Mononuclear cell (primary cell): ENCODE data around the gene PITX1. TPM values are rescaled to one million over a fixed set of nuclear protein-coding genes. Genes with fewer than 3 reads are reported as not detected.
"Not testable (repeated sequence)": the region's sequence is repeated elsewhere in the genome, so short reads cannot be mapped to it uniquely, and the experiment has no call there.

ENCODE experiments used
- H3K27me3 ChIP-seq: 2 replicates; pipeline ENCODE4 v1.6.0; 2011; ENCODE audit warnings: low read length, control low read depth; ENCODE audit not compliant: insufficient read depth
- H3K4me1 ChIP-seq: 2 replicates; pipeline ENCODE4 v1.5.1; 2011; ENCODE audit warnings: mild to moderate bottlenecking, low read length, control low read depth; ENCODE audit not compliant: insufficient read depth
- H3K4me3 ChIP-seq: 2 replicates; pipeline ENCODE4 v1.5.1; 2011; ENCODE audit warnings: mild to moderate bottlenecking, low read length, moderate library complexity
- H3K9me3 ChIP-seq: 2 replicates; pipeline ENCODE4 v1.5.1; 2011; ENCODE audit warnings: low read depth, mild to moderate bottlenecking, control low read depth, low read length
- total RNA-seq: library from RNA; depleted of rRNA; stranded (reverse); fragments of >200 nt; gene quantifications from one replicate; pipeline ENCODE4 v1.2.3, GENCODE V29; 2012

Gene PITX1
- total RNA-seq, 1 donor, result not detected

DNA sequence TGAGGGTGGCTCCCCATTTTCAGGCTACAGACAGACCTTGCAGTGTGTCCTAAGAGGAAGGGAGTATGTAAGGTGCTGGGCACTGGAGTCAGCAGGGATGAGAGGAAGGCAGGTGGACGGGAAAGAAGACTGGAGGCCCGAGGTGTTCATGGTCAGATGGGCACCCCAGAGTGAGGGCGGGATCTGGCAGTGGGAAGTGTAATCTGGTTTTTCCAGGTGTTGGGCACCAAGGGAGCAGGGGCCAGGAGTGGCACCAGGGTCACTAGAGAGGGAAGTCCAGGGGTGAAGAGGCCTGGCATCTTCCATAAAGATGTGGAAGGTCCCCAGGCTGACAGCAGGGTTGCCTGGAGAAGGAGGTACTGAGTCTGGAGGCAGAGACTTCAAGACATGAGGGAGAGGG, 29.7 kb downstream of the PITX1 start:
- H3K27me3 ChIP-seq, result no peaks in the 10 kb centered on the region
- no peaks in the 10 kb centered on the region for H3K9me3 ChIP-seq
- no peaks in the 10 kb centered on the region for H3K4me1 ChIP-seq
- H3K4me3 ChIP-seq, result no peak overlapping the region

DNA sequence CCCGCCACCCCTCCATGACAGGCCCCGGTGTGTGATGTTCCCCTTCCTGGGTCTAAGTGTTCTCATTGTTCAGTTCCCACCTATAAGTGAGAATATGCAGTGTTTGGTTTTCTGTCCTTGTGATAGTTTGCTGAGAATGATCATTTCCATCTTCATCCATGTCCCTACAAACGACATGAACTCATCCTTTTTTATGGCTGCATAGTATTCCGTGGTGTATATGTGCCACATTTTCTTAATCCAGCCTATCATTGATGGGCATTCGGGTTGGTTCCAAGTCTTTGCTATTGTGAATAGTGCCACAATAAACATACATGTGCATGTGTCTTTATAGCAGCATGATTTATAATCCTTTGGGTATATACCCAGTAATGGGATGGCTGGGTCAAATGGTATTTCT, 36.0 kb downstream of the PITX1 start:
- not testable (repeated sequence) for H3K4me3 ChIP-seq, H3K4me1 ChIP-seq, H3K9me3 ChIP-seq, H3K27me3 ChIP-seq

- H3K9me3 ChIP-seq, result no peaks in the 10 kb centered on the region
- H3K27me3 ChIP-seq, result no peaks in the 10 kb centered on the region
- H3K4me1 ChIP-seq, result no peaks in the 10 kb centered on the region
- no peak overlapping the region for H3K4me3 ChIP-seq
Observed at GRCh38 chr5:134997015-134997414, 37.0 kb downstream of the PITX1 start.

DNA sequence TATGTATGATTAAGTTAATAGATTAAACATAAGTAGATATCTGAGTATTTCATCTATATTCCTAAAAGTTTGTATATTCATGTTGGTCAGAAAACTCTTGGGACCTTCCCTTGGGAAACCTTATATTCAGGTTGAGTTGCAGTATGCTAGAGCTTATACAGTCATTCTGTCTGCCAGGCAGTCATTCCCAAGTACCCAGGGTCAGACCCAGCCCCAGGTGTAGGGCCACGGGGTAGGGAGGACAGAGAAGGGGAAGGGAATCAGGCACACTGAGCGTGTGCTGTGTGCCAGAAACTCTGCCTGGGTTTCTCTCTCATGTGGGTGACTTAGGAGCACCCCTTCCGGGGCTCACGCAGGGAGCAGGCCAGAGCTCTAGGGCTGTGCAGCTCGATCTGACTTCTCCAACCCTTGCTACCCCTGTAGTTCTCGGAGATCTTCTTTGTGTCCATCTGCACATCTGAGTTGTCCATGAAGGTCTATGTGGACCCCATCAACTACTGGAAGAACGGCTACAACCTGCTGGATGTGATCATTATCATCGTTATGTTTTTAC, 38.1 kb downstream of the PITX1 start:
- Histone ChIP-seq H3K4me3 (no peak overlapping the region), H3K9me3 (no peaks in the 10 kb centered on the region), H3K4me1 (no peaks in the 10 kb centered on the region), H3K27me3 (no peaks in the 10 kb centered on the region)

DNA sequence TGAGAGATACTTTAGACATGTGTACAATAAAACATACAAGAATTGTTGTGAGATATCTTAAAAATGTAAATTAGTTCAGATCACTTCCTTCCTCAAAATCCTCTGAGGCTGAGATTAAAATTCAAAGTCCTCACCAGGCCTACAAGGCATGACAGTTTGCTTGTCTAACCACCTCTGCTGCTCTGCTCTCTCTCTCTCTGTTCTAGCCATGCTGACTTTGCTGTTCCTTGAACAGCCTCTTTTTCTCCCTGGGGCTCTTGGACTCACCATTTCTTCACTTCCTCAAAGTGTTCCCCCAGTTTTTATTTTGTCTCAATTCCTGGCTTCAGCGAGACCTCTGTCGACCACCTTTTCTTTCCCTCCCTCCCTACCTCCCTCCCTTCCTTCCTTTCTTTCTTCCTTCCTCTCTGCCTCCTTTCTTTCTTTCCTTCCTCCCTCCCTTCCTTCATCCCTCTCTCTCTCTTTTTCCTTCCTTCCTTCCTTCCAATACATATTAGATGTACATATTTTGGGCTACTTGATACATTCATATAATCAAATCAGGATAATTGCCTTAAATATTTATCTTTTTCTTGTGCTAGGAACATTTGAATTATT, 39.4 kb downstream of the PITX1 start:
- H3K4me1 ChIP-seq, result no peaks in the 10 kb centered on the region
- H3K27me3 ChIP-seq, result no peaks in the 10 kb centered on the region
- H3K9me3 ChIP-seq, result no peaks in the 10 kb centered on the region
- H3K4me3 ChIP-seq, result no peak overlapping the region

- H3K27me3 ChIP-seq, result no peaks in the 10 kb centered on the region
- no peaks in the 10 kb centered on the region for H3K9me3 ChIP-seq
- no peaks in the 10 kb centered on the region for H3K4me1 ChIP-seq
- H3K4me3 ChIP-seq, result no peak overlapping the region
Observed at GRCh38 chr5:134993161-134993560, 40.9 kb downstream of the PITX1 start.

GRCh38 chr5:134992148-134992547, 41.9 kb downstream of the PITX1 start:
- H3K4me1 ChIP-seq, result no peaks in the 10 kb centered on the region
- no peak overlapping the region for H3K4me3 ChIP-seq
- no peaks in the 10 kb centered on the region for H3K27me3 ChIP-seq
- H3K9me3 ChIP-seq, result no peaks in the 10 kb centered on the region

DNA sequence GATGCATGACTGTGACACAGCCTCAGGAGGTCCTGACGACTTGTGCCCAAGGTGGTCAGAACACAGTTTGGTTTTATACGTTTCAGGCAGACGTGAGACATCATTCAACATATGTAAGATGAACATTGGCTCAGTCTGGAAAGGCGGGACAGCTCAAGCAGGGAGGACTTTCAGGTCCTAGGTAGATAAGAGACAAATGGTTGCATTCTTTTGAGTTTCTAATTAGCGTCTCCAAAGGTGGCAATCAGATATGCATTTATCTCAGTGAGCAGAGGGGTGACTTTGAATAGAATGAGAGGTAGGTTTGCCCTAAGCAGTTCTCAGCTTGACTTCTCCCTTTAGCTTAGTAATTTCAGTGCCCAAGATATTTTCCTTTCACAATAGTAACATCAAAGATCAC, 43.8 kb downstream of the PITX1 start:
- H3K4me3 ChIP-seq, H3K4me1 ChIP-seq, H3K27me3 ChIP-seq, H3K9me3 ChIP-seq: not testable (repeated sequence)

- no peaks in the 10 kb centered on the region for H3K4me1 ChIP-seq
- H3K27me3 ChIP-seq, result no peaks in the 10 kb centered on the region
- no peaks in the 10 kb centered on the region for H3K9me3 ChIP-seq
- no peak overlapping the region for H3K4me3 ChIP-seq
Observed at GRCh38 chr5:134989266-134989830, 44.7 kb downstream of the PITX1 start.

DNA sequence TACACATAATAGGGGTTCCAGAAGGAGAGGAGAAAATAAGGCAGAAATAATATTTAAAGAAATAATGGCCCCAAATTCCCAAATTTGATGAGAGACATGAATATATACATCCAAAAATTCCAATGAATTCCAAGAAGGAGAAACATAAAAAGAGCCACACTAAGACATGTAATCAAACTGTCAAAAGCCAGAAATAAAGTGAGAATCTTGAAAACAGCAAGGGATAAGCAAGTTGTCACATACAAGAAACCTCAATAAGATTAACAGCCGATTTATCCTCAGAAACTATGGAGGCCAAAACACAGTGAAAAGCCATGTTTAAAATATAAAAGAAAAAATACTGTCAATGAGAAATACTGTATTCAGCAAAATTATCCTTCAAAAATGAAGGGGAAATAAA, 51.8 kb downstream of the PITX1 start:
- H3K27me3 ChIP-seq, result no peaks in the 10 kb centered on the region
- no peak overlapping the region for H3K4me3 ChIP-seq
- peaks cover 26% of the 10 kb centered on the region for H3K9me3 ChIP-seq
- no peaks in the 10 kb centered on the region for H3K4me1 ChIP-seq

DNA sequence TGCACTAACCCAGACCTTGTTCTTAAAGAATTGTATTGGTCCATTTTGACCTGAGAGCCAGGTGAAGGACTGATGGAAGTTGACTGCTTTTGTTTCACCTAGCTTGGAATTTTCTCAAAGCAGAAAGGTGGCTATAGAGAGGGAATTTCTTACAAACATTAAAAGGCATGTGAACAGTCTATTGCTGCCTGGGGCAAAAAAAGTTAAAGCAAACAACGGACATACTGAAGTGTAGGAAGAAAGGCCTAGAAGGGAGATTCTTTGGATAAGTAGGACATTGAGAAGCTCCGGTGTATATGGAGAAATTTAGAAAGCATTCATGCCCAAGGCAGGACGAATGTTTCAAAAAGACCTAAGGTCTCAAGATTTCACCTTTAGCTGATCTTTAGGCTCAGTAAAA, 54.6 kb downstream of the PITX1 start:
- Histone ChIP-seq H3K4me1 (no peaks in the 10 kb centered on the region), H3K4me3 (no peak overlapping the region), H3K27me3 (no peaks in the 10 kb centered on the region), H3K9me3 (peaks cover 26% of the 10 kb centered on the region)

Other genes with a start within 250 kb of the PITX1 start
- 38.1 TPM for gene C5orf24, start 188.3 kb downstream of the PITX1 start, total RNA-seq
- gene TXNDC15, start 159.9 kb downstream of the PITX1 start, total RNA-seq, result 16.4 TPM
- 5.0 TPM for gene PCBD2, start 129.1 kb downstream of the PITX1 start, total RNA-seq
- 0.10 TPM for gene CATSPER3, start 66.3 kb downstream of the PITX1 start, total RNA-seq